Right ventricle myocardium inferior (tissue), 1 donor: ENCODE measurements around the gene ITPR2. TPM values are rescaled to one million over a fixed set of nuclear protein-coding genes. Genes with fewer than 3 reads are reported as not detected.

Experiments
- ATAC-seq: fragments of 200-7000 bp; cut with Tn5 transposase; one replicate; pipeline ENCODE4 v1.9.1; 2020; ENCODE audit warnings: mild to moderate bottlenecking, moderate library complexity
- DNase-seq: peaks from one replicate; pipeline ENCODE4 v3.0.0; 2021; ENCODE audit errors: missing footprints
- intact Hi-C: fragments of 100-400 bp; cut with DNase I; formaldehyde crosslinking; loops from one replicate; pipeline ENCODE4 v1.11.0; 2022
- total RNA-seq: library from RNA; stranded (reverse); fragmentation: NEBNext Ultra II Directional; extraction: Animal tissue kit (Norgen Biotek cat#: 25700); gene quantifications from one replicate; pipeline ENCODE4 v1.2.1, GENCODE V29; 2021
- donor health status: DM: no; HTN: yes; CAD: no; lungs with severe emphysema.

ITPR2 gene
- total RNA-seq, 1 donor from 2014 or later = 14.3 TPM

DNA sequence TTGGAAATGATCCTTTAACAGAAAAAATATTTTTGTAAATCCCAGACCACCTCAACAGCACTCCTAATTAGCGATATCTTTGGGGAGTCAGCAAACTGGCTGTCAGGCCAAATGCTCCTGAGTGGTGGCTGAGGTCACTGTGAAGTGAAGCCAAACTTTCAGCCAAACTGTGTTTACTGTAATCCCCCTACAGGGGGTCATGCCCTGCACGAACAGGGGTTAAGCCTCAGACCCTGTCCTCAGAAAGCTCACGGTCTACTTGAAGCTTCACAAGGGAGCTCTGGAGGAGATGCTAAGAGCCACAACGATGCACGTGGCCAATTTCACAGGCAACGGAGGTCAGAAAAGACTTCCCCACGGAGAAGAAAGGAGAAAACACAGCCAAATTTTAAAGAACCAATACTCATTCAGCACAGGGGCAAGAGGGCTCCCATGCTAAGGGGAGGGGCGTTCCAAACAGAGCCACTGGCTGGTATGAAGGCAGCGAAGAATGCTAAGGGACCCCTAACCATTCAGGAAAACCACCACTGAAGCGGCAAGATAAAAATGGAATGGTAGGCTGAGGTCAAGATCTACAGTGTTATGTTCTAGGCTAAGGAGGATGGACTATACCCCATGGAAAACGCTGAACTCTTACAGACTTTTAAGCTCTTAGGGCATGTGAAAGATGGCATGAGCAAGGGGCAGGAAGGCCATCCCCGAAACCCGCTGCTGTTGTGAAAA lies 105.4 kb downstream of the ITPR2 start:
- DNase-seq (no peak), ATAC-seq (no peak)
- intact Hi-C loops = loop anchor here (10.0 kb wide), 1 partner anchor 107 kb away; the partner anchor contains the start of gene ITPR2

DNA sequence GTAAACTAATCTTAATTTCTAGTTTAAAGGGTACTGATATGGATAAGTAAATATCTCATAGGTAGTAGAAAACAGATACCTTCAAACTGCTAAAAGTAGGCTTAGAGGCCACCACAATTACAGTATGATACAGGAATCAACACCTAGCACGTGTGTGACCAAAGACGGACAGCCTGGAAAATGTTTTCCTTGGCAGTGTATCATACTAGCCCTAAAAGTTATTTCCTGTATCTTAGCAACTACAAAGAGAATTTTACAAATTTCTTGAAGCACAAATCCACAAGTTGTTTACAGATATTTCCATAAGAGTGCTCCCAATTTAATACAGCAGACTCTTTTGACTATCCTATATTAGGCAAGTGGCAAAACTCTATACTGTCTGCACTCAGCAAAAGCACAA lies 106.0 kb downstream of the ITPR2 start:
- intact Hi-C loops = loop anchor here (10.0 kb wide), 1 partner anchor 108 kb away; the partner anchor contains the start of gene ITPR2
- DNase-seq (no peak), ATAC-seq (no peak)

DNA sequence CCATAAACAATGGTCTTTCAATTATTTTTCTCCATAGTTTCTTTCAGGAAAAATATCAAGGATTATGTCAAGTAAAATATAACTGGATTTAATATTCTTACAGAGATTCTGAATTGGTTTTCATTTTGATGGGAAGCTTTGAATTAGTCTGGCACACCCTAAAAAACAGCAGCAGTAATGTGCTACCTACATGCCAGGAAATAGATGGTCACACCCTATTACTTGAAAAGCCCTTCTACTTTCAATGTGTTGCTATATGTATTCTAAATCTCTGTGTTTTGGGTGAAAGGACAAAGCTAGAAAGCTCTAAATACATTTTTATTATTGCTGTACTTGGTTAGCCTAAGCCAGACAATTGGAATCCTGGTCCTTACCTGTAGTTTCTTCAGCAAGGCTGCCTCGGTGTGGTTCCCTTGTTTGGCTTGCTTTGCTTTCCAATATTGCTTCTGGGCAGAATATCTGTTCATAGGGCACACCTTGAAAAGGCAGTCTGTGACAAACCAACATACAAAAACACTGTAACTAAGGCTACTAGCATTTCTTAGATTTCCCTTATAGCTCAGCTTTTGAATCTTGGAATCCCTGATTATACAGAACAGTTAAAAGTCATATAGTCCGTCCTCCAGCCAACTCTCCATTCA lies 107.6 kb downstream of the ITPR2 start:
- ATAC-seq = no peak
- no peak for DNase-seq
- intact Hi-C loops = loop anchor here (10.0 kb wide), 1 partner anchor 109 kb away; the partner anchor contains the start of gene ITPR2

DNA sequence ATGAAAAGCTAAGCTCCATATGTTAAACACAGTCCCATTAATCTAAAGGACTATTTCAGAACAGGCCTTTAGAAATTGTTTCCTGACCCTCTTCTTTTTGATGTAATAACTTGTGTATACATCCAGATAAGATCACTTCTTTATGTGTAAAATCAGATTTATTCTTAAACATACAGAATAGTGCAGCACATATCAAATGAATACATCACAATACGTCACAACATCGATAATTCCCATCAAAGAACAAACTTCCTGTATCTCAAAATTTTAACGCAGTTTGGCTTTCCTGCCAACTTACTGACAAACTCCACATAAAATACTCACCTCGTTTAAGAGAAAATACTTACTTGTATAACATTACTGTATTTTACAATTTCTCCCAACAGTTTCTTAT lies 108.7 kb downstream of the ITPR2 start:
- intact Hi-C loops = loop anchor here (10.0 kb wide), 1 partner anchor 110 kb away; the partner anchor contains the start of gene ITPR2
- no peak for ATAC-seq
- DNase-seq = no peak

DNA sequence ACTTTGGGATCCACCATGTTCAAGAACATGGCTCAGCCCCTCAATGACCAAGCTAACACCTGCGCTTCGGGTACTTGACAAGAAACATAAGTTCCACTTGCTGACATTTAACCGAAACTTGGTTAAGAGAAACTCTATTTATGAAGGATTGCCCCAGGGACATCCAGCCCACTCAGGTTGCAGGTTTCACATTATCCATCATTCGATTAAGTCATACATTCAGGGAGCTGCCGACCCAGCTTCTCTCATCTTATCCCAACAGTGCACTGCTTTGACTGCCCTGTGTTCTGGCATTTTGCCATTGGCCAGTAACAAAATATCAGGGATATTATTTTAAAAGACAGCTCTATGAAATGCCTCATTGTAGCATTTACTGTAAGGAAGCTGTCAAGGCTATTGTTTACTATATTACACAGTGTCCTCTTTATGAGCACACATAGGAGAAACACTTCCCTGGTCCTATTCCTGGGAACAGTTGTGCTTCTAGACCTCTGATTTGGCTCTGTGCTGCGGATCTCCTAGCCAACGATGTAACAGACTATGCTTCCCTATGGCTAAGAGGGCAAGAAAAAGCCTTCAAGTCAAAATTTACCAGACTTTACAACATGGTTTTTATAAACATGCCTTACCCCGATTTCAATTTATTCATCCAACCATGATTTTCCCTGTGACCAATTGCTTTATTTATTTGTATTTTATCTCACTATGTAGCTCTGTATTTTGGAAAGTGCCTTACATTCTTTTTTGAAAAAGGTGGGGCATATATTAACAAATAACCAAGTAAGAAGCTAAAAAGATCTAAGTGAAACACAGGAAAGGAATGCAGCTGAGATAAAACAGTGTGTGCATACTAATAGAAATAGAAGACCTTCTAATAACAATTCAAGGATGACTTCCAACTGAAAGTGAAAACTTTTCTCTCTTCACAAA lies 109.3 kb downstream of the ITPR2 start:
- ATAC-seq (peak; percentile 84), DNase-seq (no peak)
- intact Hi-C loops = loop anchor here (10.0 kb wide), 1 partner anchor 111 kb away; the partner anchor contains the start of gene ITPR2

DNA sequence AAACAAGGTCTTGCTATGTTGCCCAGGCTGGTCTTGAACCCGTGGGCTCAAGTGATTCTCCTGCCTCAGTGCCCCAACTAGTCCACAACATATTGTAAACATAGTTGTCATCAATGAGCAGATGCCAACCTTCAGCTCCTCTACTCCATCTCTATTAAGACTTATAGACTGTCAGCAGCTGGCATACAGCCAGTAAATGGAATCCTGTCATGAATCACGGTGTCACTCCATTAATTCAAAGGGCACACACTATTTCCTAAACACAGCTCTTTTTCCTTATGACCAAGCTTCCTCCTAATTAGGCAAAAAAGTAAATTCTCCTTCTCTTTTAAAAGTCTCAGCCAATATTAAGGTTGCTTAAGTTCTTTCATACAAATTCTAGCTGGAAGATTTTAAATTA lies 111.2 kb downstream of the ITPR2 start:
- DNase-seq = no peak
- intact Hi-C loops = loop anchor here (10.0 kb wide), 1 partner anchor 113 kb away; the partner anchor contains the start of gene ITPR2
- no peak for ATAC-seq

DNA sequence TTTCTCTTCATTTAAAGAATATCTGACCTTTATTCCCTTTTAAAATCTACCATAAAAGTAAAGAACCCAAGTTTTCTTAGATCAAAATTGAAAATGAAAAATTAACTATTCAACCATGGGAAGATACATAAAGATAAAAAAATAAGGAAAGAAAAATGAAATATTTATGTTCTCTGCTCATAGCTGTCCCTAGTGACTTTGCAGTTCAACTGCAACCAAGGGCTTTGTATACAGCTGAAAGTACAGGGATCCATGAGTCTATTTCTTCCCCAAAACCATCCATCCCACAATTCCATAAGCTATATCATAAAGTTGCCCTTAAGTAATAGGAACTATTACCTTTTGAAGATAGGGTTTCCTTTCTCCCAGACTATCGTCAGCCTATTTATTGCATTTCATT lies 113.1 kb downstream of the ITPR2 start:
- ATAC-seq (no peak), DNase-seq (no peak)
- intact Hi-C loops = loop anchor here (10.0 kb wide), 1 partner anchor 115 kb away; the partner anchor contains the start of gene ITPR2

DNA sequence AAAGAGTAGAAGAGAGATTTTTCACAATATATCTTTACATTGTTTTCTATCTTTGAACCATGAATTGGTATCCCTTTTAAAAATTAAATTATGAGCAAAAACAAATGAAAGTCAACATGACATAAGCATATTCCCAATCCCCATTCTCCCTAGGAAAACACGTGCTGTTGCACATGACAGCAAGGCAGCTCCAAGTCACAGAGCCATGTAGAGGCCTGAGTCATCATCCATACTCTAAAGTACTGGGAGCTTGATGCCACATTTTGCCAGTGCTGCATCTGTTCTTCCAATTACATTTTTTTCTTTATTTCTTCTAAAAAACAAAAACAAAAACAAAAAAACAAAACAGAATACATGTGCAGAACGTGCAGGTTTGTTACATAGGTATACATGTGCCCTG lies 115.2 kb downstream of the ITPR2 start:
- DNase-seq = no peak
- ATAC-seq = no peak
- intact Hi-C loops = no loop called here

DNA sequence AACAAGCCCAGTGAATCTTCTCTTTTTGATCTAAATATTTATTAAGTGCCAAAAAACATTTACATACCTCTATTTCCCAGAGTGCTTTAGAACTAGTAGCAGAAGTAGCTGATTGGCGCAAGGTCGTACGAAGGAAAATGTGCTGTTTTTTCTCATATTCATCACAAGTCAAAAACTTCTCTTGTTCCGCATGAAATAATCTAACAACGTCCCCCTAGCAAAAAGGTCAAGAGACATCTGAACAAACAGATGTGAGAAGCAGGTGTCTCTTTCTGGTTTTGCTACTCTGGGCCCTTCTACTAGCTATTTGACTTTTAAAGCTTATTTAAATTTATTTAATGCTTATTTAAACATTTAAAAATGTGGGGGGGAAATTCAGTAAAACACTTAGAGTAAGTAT lies 117.8 kb downstream of the ITPR2 start:
- ATAC-seq (no peak), DNase-seq (no peak)
- intact Hi-C loops = no loop called here

DNA sequence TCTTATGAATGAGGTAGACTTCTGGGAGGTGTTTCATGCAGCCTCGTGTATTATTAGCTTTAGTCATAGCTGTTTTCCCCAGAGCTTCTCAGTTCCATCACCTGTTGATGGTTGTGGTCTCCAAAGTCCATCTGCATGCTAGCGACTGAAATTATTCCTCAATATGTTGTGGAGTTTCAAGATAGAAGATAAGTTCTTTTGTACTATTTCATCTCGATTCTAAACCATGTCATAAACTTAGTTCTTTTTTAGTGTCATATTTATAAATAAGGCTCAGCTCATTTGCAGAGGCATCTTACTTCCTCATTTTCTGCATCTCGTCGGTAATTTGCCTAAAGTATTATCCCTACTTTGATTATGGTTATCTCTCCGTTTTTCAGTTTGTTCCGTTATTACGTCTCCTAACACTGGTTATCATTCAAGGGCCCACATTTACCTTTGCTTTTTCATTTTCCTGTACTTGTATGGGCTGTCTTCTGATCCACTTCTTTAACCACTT lies 119.1 kb downstream of the ITPR2 start:
- intact Hi-C loops = no loop called here
- no peak for DNase-seq
- no peak for ATAC-seq

DNA sequence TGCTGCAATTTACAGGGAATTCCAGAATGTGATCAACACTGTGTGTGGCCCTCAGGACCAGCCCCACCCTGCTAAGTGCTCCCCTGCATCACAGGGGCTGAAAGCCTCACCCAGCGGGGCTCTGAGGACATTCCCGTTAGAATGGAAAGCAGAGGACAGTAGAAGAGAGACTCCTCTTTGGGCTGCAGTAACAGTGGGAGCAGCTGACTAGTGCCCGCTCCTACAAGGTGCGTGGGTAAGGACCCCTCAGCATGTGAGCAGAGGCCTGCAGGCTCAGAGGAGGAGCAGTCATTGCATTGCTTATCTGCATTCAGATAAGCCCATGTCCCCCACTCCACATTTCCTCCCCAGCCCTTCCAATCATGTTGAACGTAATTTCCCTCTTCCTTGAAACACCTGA lies 120.1 kb downstream of the ITPR2 start:
- DNase-seq = no peak
- intact Hi-C loops = no loop called here

DNA sequence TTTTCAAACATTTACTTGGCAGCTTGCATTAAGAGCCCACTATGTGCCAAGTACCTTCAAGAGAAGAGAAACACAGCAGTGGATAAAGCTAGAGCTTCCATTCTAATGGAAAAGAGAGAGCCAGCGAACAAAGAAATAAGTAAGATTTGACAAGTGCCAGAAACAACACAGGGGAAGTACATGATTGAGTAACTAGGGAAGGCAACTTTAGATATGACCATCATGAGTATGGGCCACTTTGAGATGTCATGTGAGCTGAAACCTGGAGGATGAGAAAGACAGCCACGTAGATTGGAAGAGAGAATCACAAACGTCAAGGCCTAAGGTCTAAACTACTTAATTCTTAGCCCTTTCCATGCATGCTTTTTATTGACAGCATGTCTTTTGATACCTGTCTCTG lies 121.4 kb downstream of the ITPR2 start:
- intact Hi-C loops = no loop called here
- DNase-seq (no peak), ATAC-seq (no peak)

More for the DNA sequence above, 120.1 kb downstream of the ITPR2 start:
- ATAC-seq = no peak

DNA sequence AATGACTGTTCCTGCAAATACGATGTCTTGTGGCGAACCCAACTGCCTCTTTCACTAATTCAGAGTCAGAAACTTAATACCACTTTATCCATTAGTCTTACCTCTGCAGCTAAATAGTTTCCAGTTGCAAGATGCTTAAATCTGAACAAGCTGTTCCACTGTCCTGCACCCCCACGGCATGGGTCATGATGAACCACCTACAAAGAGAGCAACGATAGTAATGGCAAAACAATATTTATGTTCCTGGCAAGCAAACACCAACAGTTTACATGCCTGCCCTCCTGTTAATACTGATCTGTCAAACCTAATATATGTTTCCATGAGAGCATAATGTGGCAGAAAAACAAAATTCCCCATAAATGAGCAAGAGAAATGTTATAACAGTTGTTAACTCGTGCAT lies 121.9 kb downstream of the ITPR2 start:
- DNase-seq = no peak
- ATAC-seq = no peak
- intact Hi-C loops = no loop called here

DNA sequence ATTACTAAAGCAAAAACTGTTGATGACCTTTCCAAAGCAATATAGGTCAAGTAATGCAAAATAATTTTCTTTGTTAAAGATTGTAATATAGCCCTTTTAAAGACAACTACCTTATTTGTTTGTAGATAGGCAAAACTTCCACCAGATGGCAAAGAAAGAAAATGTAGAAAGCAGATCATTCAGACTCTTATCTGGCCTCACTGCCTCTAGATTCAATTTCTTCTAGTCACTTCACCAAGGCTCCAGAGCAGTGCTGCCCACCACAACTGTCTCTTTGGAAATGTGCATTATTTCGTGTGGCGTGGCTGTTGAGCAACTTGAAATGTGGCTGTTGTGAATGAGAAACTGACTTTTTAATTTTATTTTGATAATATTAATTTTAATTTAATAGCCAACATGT lies 127.1 kb downstream of the ITPR2 start:
- DNase-seq (no peak), ATAC-seq (no peak)
- intact Hi-C loops = no loop called here

DNA sequence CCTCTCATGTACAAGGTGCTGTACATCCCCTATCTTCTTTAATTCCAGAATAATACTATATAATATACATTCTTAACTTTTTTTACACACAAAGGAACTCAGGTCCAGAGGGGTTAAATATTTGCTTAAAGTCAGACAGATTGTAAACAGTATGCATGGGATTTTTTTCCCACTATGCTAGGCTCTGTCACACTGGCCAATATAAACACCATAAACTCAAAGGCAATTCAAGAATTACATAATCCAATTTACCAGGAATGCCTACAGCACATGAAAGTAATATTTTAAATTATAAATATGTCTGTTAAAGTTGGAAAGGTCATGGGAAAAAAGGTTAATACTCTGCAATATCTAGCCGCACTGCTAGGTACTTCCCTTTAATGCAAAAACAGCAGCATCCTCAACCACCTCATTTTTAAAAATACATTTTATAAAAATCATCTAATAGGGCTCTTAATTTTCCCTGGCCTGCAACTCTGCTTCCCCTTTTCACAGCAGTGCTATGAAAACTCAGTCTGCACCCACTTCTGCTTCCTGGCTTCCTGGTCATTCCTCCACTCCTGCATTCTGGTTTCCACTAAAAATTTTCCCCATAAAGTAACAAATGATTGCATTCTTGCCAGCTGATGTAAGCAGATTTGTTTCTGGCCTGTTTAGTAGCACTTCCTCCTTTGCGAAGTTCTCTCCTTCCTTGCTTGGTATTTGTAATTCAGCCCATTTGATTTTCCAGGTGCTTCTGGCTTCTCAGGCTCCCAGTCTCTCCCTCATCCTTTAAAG lies 128.1 kb downstream of the ITPR2 start:
- intact Hi-C loops = no loop called here
- DNase-seq (no peak), ATAC-seq (peak; percentile 60)

DNA sequence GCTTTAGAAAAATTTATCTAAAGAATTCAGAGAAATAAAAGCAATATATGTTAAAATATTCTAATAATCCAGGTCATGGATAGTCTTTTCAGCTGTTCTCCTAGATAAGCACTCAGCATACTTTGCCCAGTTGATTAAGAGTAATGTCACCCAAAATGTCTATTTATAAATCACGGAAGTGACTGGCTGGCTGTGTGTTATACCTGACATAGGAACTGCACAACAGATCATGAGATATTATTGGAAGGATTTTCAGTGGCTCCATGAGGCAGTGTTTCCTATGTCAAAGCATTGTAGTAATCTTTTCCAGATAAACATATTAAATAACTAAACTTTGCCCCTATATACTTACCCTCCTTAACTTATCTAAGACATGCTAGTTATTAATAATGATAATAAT lies 128.8 kb downstream of the ITPR2 start:
- no peak for DNase-seq
- ATAC-seq = no peak
- intact Hi-C loops = no loop called here

DNA sequence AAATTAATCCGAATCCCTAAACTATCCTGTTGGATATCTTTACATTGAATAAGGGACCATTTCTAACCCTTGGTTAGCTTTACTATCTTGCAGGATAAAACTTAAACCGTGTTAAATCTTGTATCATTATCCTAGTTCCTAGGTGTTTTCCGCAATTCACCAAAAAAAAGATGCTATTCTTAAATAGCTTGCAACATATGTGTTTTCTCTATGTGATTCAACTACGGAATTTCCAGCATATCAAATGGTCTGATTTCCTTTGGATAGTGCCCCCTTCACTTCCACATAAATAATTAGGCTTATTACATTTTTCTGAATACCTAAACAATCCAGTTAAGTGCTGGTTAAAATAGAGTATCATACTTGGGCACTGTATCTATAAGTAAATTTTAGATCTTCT lies 130.3 kb downstream of the ITPR2 start:
- DNase-seq (no peak), ATAC-seq (no peak)
- intact Hi-C loops = no loop called here

DNA sequence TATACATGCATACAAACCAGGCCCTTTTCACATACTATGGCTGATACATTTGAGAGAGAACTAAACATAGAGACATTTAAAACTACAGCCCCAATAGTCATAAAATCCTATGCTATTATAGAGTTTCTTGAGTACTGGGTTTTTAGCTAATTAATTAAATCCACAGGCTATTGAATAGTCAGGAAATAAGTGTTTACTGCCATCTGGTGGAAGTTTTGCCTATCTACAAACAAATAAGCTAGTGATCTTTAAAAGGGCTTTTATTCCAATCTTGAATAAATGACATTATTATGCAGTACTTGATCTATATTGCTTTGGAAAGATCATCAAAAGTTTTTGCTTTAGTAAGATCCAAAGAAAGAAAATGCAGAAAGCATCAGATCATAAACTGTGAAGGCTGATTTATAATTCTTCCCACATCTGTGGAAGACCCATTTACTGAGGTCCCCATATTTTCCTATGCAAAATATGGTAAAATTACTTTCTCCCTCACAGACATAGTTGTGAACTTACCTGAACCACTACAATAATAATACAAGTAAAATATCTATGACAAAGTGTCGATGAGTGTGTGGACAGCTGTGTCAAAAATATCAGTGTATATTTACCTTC lies 131.3 kb downstream of the ITPR2 start:
- no peak for ATAC-seq
- DNase-seq = no peak
- intact Hi-C loops = no loop called here
